Mammary epithelial cell (primary cell): ENCODE data around the gene ABI3BP.
"Not testable (repeated sequence)": the region's sequence is repeated elsewhere in the genome, so short reads cannot be mapped to it uniquely, and the experiment has no call there.

Source experiments
- CTCF ChIP-seq, 2 donors: IDR thresholded peaks in 1 of 2; conservative IDR thresholded peaks in 1 of 2; 2 replicates each; pipeline ENCODE4 v1.5.1; 2011 to 2012; ENCODE audit warnings: inconsistent platforms in 2 of 2, low read length in 2 of 2, mild to moderate bottlenecking in 2 of 2, control low read depth in 1 of 2, low read depth in 1 of 2; ENCODE audit not compliant: insufficient read depth in 1 of 2; ENCODE audit errors: extremely low read depth in 1 of 2
- EZH2 ChIP-seq: IDR thresholded peaks from 2 replicates; pipeline ENCODE4 v1.6.1; 2012; ENCODE audit warnings: low read length, inconsistent platforms, borderline replicate concordance

GRCh38 chr3:101012312-101012711 lies 19.1 kb upstream of the ABI3BP start:
- not testable (repeated sequence) for TF ChIP-seq CTCF (conservative IDR thresholded peaks at IDR 0.05 in 1 of 2, IDR thresholded peaks at IDR 0.05 in 1 of 2; ENCODE audit: extremely low read depth in 1 of 2, insufficient read depth in 1 of 2, low read depth in 1 of 2, low read length in 2 of 2); EZH2
